ENCODE results near the gene NT5E.

DNA sequence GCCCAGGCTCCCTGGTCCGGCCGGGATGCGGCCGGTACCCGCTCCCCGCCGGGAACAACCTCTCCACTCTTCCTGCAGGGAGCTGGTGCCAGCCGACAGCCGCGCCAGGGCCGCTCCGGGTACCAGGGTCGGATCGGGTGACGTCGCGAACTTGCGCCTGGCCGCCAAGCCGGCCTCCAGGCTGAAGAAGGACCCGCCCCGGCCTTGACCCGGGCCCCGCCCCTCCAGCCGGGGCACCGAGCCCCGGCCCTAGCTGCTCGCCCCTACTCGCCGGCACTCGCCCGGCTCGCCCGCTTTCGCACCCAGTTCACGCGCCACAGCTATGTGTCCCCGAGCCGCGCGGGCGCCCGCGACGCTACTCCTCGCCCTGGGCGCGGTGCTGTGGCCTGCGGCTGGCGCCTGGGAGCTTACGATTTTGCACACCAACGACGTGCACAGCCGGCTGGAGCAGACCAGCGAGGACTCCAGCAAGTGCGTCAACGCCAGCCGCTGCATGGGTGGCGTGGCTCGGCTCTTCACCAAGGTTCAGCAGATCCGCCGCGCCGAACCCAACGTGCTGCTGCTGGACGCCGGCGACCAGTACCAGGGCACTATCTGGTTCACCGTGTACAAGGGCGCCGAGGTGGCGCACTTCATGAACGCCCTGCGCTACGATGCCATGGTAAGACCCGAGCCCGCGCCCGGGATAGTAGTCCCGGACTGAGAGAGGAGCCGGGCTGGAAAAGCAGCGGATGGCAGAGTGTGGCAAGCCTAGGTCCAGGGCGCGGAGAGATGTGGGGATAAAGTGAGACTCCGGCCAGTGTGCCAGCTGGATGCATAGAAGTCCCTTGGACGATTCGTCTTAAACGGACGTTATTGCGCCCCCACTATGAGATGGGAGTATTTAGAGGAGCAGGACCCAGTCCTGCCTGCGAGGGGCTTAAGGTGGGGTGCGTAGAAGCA, at the start of gene NT5E:
- TF ChIP-seq, protein P1, sequence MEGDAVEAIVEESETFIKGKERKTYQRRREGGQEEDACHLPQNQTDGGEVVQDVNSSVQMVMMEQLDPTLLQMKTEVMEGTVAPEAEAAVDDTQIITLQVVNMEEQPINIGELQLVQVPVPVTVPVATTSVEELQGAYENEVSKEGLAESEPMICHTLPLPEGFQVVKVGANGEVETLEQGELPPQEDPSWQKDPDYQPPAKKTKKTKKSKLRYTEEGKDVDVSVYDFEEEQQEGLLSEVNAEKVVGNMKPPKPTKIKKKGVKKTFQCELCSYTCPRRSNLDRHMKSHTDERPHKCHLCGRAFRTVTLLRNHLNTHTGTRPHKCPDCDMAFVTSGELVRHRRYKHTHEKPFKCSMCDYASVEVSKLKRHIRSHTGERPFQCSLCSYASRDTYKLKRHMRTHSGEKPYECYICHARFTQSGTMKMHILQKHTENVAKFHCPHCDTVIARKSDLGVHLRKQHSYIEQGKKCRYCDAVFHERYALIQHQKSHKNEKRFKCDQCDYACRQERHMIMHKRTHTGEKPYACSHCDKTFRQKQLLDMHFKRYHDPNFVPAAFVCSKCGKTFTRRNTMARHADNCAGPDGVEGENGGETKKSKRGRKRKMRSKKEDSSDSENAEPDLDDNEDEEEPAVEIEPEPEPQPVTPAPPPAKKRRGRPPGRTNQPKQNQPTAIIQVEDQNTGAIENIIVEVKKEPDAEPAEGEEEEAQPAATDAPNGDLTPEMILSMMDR (IDR thresholded peaks at IDR 0.05): no peak
- TF ChIP-seq POLR2A (IDR thresholded peaks at IDR 0.05): peak in 1 of 2 donors; percentile 27
